Measurements from ENCODE around the gene PLPPR4.

The PLPPR4 gene

DNA sequence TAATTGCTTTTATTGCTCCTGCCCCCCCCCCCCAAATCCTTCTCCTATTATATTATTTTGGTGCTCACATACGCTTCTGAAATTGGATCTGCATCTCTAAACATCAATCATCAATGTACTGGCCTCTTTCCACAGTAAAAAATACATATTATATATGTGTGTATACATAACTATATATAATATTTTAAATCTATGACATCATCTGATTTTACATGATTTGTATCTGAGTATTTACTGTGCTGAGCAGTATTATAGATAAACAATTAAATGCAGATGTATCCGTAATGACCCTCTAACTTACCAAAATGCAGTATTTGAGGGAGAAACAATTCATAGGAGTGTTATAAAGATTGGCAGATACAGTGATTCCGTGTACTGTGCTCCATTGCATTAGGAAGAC lies 832 bp downstream of the PLPPR4 start:
- no peak overlapping the region for H3K4me3 ChIP-seq (ENCODE audit: low read depth, low read length)
- TF ChIP-seq CTCF (IDR thresholded peaks at IDR 0.05; ENCODE audit: control insufficient read depth, extremely low read depth, insufficient read depth): no peak
- DNase-seq (ENCODE audit: low read depth): no peak

- no peak for TF ChIP-seq CTCF (IDR thresholded peaks at IDR 0.05; ENCODE audit: control insufficient read depth, extremely low read depth, insufficient read depth)
- H3K4me3 ChIP-seq (ENCODE audit: low read depth, low read length): no peak overlapping the region
- DNase-seq (ENCODE audit: low read depth): no peak
Observed at GRCh38 chr1:99266726-99267125, 2.4 kb downstream of the PLPPR4 start.

DNA sequence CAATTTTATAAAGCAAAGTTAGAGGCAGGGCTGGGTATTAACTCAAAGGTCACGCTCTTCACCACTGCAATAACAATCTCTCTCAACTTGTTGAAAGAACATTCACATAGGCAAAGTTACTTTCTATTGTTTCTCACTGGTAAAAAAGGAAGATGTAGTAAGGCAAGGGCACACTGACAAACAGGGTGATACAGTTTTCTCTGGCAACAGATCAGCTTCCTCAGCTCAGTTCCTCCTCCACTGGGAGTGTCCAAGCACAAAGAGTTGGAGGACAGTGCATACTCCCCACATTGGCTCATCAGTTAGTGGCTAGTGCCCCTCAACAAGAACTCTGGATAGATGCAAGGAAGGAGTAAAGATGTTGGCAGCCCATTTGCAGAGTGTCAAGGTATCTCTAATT lies 3.7 kb downstream of the PLPPR4 start:
- H3K4me3 ChIP-seq (ENCODE audit: low read depth, low read length): no peak overlapping the region
- no peak for DNase-seq (ENCODE audit: low read depth)
- TF ChIP-seq CTCF (IDR thresholded peaks at IDR 0.05; ENCODE audit: control insufficient read depth, extremely low read depth, insufficient read depth): no peak

DNA sequence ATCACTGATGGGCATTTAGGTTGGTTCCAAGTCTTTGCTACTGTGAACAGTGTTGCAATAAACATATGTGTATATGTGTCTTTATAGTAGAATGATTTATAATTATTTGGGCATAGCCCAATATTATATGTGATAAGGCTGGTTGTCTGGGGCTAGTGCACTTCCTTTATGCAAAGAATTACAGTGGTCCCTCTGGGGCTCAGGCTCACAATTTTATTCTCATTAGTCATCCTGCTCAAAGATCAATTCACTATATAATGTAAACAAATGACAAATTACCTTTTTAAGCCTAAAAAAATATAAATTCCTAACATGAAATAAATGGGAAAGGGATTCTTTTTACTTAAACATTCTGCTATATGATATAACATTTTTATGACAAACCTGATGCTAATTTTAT lies 5.0 kb downstream of the PLPPR4 start:
- no peak for TF ChIP-seq CTCF (IDR thresholded peaks at IDR 0.05; ENCODE audit: control insufficient read depth, extremely low read depth, insufficient read depth)

DNA sequence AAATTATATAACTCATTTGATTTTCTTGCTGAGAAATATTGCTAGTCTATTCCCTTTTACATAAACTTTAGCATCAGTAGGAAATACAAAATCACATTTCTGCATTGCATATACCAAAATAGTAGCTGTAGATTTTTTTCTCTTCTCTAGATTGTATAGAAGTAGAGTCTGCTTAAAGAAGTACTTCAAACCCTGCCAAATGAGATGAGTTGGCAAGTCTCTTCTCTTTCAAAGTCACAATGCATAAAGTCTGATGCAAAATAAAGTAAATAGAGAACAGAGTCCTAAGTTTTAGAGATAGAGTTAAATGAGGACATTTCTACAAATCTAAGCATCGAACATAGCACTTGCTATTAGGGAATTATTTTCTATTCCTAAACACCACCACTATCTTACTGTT lies 6.4 kb downstream of the PLPPR4 start:
- no peak overlapping the region for H3K4me3 ChIP-seq (ENCODE audit: low read depth, low read length)
- no peak for TF ChIP-seq CTCF (IDR thresholded peaks at IDR 0.05; ENCODE audit: control insufficient read depth, extremely low read depth, insufficient read depth)
- no peak for DNase-seq (ENCODE audit: low read depth)

More for the DNA sequence above, 5.0 kb downstream of the PLPPR4 start:
- no peak for DNase-seq (ENCODE audit: low read depth)
- H3K4me3 ChIP-seq (ENCODE audit: low read depth, low read length): no peak overlapping the region

- DNase-seq (ENCODE audit: low read depth): no peak
- no peak for TF ChIP-seq CTCF (IDR thresholded peaks at IDR 0.05; ENCODE audit: control insufficient read depth, extremely low read depth, insufficient read depth)
- no peak overlapping the region for H3K4me3 ChIP-seq (ENCODE audit: low read depth, low read length)
Observed at GRCh38 chr1:99271249-99271648, 7.0 kb downstream of the PLPPR4 start.

DNA sequence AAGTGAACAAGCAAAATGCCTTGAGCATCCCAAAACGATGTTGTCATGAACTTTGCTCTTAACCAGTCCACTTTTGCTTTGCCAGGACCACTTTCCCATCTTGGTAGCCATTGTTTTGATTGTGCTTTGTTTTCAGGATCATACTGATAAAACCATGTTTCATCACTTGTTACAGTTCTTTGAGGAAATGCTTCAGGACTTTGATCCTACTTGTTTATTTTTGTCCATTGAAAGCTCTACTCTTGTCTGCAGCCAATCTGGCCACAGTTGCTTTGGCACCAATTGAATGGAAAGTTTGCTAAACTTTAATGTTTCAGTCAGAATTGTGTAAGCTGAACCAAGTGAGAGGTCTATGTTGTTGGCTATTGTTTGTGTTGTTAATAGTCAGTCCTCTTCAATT lies 12.8 kb downstream of the PLPPR4 start:
- no peak for TF ChIP-seq CTCF (IDR thresholded peaks at IDR 0.05; ENCODE audit: control insufficient read depth, extremely low read depth, insufficient read depth)
- no peak for DNase-seq (ENCODE audit: low read depth)
- no peak overlapping the region for H3K4me3 ChIP-seq (ENCODE audit: low read depth, low read length)

All from LNCaP clone FGC (cell line).